Activated CD4-positive, alpha-beta T cell treated with anti-CD3 and anti-CD28 coated beads, Interleukin-2, amount 50 U/mL, for 1 hour (primary cell): ENCODE measurements around the gene MATCAP1.

Experiments used
- DNase-seq: peaks from one replicate; pipeline ENCODE4 v3.0.0-alpha.2; 2020

The MATCAP1 gene

DNA sequence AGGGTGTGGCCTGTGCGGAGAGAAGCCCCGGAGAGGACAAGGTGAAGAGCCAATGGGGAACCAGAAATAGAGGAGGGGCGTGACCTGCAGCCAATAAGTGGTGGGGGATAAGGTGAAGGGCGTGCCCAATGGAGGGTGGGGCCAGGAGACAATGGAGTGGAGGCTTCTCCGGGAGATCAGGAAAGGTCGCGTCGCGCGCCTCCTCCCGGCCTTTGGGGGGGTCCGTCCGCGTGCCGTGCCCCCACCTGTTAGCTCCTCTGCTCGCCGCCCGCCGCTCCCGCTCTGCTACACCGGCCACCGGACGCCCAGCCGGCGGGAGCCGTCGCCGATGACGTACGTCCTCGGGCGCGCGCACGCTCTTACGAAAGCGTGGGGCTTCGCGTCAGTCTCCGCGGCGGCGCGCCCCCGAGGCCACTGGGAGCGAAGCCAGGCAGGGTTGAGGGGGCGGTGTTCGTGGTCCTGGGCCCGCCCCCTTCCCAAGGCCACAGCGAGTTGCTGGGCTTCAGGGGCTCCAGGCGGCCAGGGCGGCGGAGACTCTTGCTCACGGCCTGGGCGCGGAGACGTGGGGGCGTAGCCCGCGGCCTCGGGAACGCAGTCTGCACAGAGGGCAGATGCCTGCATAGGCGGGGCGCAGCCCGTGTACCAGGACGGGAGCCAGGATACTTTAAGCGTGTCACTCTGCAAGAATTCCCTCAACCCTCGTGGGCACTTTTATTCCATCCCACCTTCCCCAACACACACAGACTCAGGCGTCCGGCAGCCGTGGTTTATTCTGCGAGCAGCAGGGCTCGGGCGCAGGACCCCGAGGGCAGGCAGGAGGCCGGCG, at the start of gene MATCAP1:
TSS of gene MATCAP1 (minus strand) at position 337 of the 826 bp plus-strand sequence. CDS start 3,353 bp downstream, outside the sequence.
- DNase-seq = peak; percentile 90

DNA sequence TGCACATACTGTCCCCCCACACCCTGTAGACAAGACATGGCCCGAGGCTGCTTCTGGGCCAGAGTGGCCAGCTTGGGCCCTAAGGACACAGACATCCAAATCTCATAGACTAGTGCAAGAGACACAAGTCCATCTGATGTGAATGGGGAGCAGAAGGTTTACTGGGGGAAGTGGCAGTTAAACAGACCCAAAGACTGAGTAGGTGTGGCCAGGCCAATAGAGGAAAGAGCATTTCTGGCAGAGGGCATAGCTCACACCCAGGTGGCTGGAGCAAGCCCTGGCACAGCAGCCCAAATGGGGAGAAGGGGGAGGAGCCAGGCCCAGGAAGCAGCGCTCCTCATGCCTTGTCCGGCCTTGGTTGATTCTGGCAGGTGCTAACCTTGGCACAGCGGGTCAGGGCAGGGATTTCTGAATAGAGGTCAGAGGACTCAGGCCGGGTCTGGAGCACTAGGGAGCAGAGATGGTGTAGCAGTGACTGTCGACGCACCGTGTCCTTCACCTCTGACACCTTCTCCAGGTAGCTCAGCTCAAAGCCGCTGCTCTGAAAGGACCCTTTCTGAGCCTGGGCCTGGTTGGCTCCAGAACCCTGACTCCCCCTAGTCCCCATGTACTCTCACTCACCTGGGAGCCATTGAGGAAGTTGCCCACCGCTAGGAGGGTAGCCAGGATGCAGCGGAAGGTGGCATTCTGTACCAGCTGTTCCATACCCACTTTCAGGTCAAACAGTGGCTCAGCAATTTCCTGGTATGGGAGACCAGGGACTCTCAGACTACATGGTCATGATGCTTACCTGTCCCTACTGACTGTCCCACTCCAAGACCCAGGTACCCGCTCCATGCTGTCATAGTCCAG, 47.3 kb upstream of the MATCAP1 start:
- DNase-seq = no peak

DNA sequence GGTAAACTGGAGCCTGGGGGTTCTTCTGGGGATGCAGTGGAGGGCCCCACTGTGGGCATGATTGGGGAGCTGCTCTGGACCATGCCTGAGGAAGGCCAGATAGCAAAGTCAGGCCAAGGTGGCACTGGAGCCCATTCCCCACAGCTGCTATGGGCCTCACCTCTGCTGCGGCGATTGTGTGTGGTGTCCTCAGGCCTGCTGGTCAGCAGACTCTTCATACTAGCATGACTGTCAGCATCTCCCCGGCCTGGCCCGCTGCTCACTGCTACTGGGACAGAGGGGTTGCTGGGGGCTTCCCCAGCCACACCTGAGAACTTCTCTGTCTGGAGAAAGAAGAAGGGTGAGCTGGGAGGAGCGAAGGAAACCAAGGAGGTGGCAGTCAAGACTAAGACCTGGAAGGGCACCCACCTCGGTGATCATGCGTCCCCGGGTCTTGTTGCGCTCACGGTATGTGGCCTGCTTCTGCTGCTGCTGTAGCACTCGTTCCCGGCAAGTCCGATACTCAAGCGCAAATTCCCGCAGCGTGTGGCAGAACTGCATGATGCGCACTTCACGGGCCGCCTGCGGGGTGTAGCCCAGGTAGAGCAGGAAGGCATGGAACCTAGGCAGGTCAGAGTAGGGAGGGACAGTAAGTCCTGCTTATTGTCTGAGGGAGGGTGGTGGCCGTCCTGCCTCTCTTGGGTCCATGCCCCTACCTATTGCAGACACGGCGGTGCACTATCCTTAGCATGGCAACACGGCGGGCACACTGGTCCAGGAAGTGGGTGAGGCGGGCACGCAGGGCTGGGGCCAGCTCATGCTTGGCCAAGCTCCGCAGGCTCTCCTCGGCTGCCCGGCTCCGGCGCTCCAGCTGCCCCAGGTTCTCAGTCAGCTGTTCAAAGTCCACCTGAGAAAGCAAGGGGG, 46.4 kb upstream of the MATCAP1 start:
- no peak for DNase-seq

DNA sequence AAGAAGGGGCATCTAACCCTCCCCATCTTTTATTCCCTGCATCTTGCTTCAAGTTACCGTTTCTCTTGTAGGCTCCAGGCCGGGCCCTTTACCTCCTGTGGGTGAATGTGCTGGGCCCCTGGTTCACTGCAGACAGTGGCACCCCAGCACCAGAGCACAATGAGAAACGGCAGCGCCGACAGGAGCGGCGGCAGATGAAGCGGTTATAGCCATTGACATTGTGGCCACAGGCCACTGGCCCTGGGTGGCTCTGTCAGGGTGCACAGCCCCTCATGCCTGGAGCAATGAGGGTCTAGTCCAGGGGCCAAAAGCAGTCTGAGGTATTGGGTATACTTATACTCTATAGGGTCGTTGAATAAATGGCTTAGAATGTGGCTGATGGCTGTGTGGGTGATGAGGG, 45.1 kb upstream of the MATCAP1 start:
- DNase-seq = no peak

DNA sequence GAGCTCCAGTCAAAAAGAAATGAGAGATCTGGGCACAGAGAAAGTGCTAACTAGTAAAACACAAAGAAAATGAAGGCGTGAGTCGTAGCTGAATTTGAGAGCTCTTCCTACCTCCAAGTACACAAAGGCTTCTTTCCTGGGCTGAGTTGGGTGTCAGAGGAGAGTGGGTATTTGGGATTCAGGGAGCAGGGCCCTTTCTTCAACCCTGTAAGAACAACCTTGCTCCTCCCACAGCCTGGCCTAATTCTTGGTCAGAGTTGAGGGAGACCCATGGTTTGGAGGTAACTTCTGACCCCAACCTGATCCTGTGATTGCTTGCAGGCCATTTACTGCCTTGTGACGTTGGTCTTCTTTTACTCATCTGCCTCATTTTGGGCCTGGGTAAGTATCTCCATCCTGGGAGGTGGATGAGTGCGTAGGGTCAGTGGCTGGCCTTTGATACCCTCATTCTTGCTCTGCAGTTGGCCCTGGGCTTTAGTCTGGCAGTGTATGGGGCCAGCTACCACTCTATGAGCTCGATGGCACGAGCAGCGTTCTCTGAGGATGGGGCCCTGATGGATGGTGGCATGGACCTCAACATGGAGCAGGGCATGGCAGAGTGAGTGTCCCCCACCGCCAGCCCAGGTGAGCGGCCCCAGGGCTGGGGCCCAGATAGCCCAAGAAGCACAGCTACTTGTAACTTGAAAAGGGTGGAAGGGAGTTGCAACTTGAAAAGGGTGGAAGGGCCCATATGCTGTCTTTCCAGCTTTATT, 44.4 kb upstream of the MATCAP1 start:
- no peak for DNase-seq

DNA sequence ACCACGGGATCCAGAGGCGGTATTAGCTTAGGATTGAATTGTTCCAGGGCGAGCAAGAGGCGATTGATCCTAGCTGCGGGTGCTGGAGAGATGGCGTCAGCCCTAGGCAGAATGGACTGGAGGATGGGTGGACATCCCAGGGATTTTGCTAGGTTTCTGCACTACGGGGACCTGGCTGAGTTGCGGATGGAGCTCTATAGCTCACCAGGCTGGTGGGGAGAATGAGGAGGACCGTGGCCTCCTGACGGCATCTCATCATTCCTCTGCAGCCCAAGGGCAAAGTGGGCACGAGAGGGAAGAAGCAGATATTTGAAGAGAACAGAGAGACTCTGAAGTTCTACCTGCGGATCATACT, 43.8 kb upstream of the MATCAP1 start:
- DNase-seq = no peak

DNA sequence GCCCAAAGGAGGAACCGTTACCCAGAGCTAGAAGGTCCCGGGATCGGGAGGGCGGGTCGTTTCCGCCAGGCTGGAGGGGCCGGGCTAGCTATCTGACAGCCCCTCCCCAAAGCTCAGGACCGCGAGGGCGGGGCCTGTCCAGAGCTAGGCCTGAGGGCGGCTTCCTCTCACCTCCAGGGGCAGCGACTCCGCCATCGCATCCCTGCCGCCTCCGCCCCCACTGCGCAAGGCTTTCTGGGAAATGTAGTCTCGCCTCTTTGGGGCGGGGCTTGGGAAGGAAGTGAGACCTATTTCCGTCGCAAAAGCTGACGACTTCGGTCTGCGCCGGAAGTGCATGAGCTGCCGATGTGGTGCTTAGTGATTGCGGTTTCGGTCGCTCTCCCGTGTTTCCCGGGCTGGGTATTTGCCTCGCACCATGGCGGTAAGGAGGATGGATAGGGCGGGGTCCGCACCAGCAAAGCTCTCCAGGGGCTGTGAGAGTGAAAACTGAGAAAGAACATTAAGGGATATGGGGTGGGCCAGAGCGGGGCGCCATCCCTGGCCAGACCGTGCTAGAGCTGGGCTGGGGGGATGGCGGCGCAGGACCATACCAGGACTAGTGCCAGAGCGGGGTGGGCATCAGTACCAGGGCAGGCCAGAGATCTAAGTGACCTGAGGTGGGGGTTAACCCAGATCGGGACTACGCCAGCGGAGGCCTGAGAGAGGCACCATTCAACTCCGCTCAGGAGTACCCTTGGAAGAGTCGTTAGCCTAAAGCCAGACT, 43.2 kb upstream of the MATCAP1 start, which contains the start of gene TMEM208:
TSS of gene TMEM208 (plus strand) at position 327 of the 763 bp plus-strand sequence. CDS start at position 416, 89 bp downstream.
- peak; percentile 98 for DNase-seq

DNA sequence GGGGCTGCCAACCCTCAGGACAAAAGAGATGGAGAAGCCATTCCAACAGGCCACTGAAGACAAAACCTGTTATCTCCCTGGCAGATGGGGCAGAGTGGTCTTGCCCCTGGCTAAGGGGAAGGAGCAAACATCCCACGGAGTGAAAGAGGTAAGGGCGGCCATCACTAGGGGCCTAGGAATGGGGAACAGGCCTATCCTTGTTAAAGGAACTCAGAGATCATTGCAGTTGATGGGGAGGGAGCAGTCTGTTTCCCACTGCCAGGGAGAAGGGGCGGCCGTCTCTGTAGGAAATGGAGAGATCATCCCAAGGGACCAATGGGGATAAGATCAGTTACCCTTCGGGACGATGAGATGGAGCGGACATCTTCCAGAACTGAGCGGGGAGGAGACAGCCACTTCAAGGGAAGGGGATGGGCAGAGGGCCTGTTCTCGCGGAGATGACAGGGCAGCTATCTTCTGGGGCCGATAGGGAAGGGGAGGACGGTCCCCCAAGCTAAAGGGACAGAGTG, 42.6 kb upstream of the MATCAP1 start:
- DNase-seq = no peak

DNA sequence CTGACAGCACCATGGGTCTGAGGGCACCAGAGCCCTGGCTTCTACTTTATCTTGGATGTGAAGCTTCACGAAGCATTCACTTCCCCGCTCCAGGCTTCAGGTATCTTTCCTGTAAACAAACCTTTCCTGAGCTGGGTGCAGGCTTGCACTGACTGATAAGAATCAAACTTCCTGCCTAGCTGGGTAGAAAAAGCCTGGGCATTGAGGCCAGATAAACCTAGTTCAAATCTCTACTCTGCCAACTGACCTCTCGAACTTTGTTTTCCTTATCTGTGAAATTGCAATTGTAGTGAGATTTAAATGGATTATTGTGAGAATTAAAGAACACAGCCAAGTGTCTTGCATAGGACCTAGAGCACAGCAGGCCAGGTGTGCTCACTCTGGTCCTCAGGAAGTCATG, 40.2 kb upstream of the MATCAP1 start:
- DNase-seq = no peak

DNA sequence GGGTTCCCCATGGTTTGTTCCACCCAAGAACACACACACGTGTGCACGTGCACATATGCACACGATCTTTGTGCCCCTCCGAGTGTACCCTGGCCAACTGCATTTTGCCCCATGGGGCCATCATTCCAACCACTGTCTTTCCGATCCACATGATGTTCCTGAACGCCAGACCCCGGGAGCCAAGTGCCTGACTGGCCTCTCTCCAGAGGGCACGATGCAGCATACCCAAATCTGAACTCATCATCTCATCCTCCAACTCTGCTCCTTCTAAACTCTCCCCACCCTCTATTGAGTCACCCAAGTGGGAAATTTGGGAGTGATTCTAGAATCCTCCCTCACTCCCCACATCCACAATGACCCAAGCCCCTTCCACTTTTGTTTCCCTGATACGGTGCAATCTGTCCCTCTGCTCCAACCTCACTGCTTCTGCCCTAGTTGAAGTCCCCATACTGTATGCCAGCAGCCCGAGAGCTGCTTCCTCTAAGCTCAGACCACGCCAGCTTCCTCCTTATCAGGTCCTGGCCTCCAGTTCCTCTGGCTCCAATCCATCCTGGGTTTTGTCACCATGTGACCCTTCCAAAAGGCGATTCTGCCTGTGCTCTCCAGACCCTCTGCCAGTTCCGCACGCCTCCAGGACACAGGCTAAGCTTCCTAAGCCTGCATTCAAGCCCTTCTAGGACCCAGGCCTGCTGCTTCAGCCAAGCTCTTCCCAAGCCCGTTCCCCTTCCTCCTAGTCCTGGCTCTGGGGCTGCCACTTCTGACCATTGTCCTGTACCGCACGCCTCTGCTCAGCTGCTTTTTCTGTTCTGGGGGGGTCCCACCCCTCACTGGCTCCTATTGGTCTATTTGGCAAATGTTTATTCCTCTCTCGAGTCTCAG, 33.1 kb upstream of the MATCAP1 start:
- DNase-seq = no peak

DNA sequence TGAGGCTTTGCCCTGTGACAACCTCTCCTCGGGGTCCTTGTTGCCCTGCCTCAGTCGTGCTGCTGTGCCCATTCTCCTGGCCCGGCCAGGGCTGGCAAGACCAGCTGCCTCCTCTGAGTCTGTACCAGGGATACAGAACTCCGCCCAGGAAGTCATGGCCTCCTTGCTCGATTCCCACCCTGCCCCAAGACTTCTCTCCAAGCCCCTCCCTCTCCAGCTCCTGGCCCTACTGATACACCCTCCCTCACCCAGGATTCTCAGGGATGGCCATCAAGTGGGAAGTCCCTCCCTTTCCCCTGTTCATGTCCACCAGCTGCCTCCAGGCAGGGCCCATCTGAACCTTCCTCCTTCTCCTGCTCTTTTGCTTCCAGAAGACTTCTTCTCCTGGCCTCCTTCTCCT, 31.9 kb upstream of the MATCAP1 start:
- no peak for DNase-seq

DNA sequence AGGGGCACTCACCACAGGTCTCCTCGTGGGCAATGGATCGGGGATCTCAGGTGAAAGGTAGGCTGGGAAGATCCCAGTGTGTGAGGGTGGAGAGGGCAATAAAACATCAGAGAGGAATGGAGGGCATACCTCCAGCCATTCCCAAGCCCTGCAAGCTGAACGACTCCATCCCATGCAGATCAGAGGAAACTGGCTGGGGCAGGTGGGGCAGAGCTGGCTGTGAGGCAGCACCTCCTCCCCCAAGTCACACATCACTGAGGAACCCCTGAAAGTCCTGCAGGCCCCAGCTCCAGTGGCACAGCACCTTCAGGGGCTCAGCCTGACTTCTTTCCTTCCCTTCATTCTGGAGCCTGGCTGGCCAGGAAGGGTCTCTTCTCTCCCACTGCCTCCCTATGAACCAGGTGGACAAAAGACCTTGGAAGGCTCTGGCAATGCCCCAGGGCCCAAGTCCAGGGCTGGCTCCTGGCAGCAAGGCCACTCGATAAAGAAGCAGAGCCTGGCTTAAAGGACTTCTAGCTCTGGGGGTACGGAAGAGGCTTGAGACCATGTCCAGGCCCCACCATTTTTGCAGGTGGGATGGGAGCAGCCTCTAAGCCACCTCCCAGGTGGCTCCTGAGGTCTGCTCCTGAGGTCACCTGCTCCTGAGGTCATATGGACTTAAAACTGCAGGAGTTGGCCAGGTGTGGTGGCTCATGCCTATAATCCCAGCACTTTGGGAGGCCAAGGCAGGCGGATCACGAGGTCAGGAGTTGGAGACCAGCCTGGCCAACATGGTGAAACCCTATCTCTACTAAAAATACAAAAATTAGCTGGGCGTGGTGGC, 29.6 kb upstream of the MATCAP1 start:
- DNase-seq = no peak

DNA sequence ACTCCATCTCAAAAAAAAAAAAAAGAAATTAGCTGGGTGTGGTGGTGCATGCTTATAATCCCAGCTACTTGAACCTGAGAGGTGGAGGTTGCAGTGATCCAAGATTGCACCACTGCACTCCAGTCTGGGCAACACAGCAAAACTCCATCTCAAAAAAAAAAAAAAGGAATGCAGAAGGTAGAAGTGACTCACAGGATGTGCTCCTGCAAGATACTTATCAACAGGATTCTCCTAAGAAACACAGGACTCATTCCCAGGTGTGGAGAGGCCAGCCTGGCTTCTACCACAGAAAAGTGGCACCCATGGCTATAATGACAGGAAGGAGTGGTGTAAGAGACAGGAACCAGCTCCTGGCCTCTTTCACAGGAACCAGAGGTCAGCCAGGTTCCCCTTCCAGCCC, 29.0 kb upstream of the MATCAP1 start:
- no peak for DNase-seq

DNA sequence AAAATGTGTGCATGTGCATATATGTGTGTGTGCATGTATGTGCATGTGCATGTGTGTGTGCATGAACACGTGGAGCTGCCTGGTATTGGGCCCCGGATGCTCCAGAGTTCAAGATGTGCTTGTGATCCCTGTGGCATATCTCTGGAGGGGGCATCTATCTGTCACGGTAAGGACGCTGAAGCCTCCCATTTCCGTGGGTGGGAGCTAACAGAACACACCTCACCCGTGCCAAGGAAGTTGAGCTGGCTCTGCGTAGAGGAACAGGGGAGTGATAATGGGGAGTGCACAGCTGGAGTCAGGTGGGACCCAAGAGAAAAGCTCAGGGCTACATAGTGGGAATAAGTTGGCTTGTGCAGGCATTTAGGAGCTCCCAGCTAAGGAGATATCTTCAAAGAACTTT, 27.9 kb upstream of the MATCAP1 start:
- no peak for DNase-seq

DNA sequence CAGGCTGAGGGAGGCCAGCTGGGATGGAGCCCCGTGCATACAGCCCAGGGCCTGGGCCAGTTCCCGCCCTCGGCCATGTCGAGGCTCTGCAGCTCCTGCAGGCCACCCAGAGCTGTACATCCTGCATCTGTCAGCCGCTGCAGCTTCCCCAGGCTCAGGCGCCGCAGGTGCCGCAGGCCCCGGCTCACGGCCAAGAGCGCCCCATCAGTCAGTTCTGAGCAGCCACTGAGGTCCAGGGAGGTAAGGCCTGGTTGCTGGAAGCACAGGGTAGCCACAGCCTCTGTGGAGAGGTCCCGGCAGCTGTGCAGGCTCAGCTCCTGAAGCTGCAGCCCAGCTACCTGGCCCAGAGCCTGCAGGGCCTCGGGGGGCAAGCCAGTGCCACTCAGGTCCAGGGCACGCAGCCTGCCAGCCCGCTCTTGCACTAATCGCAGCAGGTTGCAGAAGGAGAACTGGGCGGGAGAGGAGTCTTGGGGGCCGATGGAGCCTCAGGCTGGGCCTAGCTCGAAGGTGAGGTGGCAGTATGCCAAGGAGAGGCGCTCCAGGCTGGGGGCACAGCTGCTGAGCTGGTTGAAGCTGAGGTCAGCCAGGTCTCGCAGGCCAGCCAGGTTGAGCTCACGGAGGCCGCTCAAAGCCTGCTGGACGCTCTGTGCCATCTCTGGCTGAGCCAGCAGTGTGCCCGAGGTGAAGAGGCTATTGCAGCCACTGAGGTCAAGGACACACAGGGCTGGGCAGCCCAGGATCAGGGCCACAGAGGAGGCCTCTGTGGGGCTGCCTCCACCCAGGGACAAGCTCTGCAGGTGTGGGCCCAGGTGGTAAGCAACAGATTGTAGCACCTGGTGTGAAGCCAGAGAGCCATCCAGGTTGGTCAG, 26.5 kb upstream of the MATCAP1 start:
- DNase-seq = no peak

DNA sequence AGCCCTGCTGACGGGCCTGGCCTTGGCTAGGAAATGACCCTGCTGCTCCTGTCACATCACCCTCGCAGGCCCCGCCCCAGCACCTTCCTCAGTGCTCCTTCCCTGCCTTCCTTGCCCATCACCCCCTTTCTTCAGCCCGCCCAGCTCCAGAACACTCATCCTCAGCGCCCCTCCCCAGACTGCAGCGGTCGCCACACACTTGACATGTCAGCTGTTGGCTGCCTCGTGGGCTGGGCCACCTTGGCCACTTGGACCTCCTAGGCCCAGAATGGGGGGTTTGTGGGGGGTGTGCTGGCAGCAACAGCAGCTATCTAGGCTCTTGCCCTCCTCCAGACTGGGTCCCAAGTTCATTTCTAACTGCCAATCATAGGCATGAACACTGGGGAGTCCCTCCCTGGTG, 25.8 kb upstream of the MATCAP1 start:
- DNase-seq = no peak

DNA sequence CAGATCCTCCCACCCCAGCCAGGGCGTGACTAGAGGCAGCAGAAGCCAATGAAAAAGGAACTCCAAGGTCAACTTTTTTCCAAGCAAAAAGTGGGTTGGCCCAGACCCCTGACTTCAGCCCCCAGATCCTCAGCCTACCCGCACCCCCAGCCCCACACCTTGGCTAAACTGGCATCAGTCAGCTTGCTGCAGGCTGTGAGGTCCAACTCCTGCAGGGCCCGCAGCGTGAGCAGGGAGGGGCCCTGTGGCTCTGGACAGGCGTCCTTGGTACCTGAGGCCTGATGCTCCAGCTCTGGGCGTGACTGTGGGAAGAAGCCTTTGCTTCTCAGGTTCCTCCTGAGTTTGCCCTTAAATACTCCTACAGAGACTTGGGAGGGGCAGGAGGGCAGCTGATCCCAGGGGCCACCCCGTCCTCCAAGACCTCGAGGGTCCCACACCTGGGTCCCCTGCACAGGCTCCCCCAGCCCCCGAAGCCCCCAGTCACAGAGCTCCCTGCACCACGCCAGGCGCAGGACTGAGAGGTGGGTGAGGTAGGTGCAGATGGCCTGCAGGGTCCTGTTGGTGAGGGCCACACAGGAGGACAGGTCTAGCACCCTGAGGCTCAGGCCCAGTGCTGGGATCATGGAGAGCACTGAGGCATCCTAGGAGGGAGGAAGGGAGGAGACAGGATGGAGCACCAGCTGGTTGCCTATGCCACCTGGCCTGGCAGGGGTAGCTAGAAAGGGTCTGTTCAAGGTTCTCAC, 24.6 kb upstream of the MATCAP1 start:
- DNase-seq = no peak
